HG03139 (cell line): Measurements from ENCODE around the gene SEL1L.
"Not testable (repeated sequence)": the region's sequence is repeated elsewhere in the genome, so short reads cannot be mapped to it uniquely, and the experiment has no call there.

Experiments used
- ATAC-seq: cut with Tn5 transposase; IDR thresholded peaks from one replicate; pipeline ENCODE4 v1.9.1; 2021; ENCODE audit not compliant: unreplicated experiment

The SEL1L gene

GRCh38 chr14:81474685-81475324, 58.8 kb downstream of the SEL1L start:
- no peak for ATAC-seq

GRCh38 chr14:81474148-81474492, 59.5 kb downstream of the SEL1L start:
- peak; percentile 54 for ATAC-seq

- peak; percentile 39 for ATAC-seq
Observed at GRCh38 chr14:81473456-81474147, 60.1 kb downstream of the SEL1L start.

GRCh38 chr14:81472096-81472800, 61.4 kb downstream of the SEL1L start:
- ATAC-seq = no peak

GRCh38 chr14:81471062-81471461, 62.6 kb downstream of the SEL1L start:
- ATAC-seq = peak; percentile 23

GRCh38 chr14:81470557-81470826, 63.2 kb downstream of the SEL1L start:
- peak; percentile 21 for ATAC-seq

GRCh38 chr14:81466854-81467253, 66.8 kb downstream of the SEL1L start:
- ATAC-seq = no peak

- no peak for ATAC-seq
Observed at GRCh38 chr14:81465507-81466228, 68.0 kb downstream of the SEL1L start.

GRCh38 chr14:81465003-81465392, 68.7 kb downstream of the SEL1L start:
- not testable (repeated sequence) for ATAC-seq

GRCh38 chr14:81464253-81465002, 69.2 kb downstream of the SEL1L start:
- peak; percentile 52 for ATAC-seq

- not testable (repeated sequence) for ATAC-seq
Observed at GRCh38 chr14:81462356-81462755, 71.3 kb downstream of the SEL1L start.

GRCh38 chr14:81459912-81460311, 73.7 kb downstream of the SEL1L start:
- no peak for ATAC-seq

- ATAC-seq = no peak
Observed at GRCh38 chr14:81458352-81458751, 75.3 kb downstream of the SEL1L start.

GRCh38 chr14:81455390-81455789, 78.3 kb downstream of the SEL1L start:
- no peak for ATAC-seq

GRCh38 chr14:81454572-81455218, 79.0 kb downstream of the SEL1L start:
- peak; percentile 78 for ATAC-seq

- ATAC-seq = peak; percentile 67
Observed at GRCh38 chr14:81453166-81453766, 80.4 kb downstream of the SEL1L start.

- ATAC-seq = no peak
Observed at GRCh38 chr14:81452341-81453133, 81.1 kb downstream of the SEL1L start.

GRCh38 chr14:81450976-81451375, 82.7 kb downstream of the SEL1L start:
- ATAC-seq = no peak

GRCh38 chr14:81450100-81450531, 83.5 kb downstream of the SEL1L start:
- ATAC-seq = no peak
